H1 (cell line): Measurements from ENCODE around the gene RAET1L.

Experiments used
- CBX8 ChIP-seq: fragments of 300-800, 300-1000 bp; sonication (generic); IDR thresholded peaks from 2 replicates; pipeline ENCODE4 v1.7.1; 2016; ENCODE audit warnings: low read depth, low read length, borderline replicate concordance
- CTCF ChIP-seq, 3 experiments: IDR thresholded peaks; 1 replicate in 2 of 3; 2 replicates in 1 of 3; pipeline versions ENCODE4 v1.5.1 to v1.6.1; 2011; ENCODE audit warnings: low read length in 3 of 3, mild to moderate bottlenecking in 3 of 3, inconsistent platforms in 2 of 3, low read depth in 1 of 3, moderate library complexity in 1 of 3; ENCODE audit not compliant: insufficient read depth in 1 of 3; ENCODE audit errors: control extremely low read depth in 1 of 3
- EZH2 ChIP-seq: fragments of 200-600 bp; sonication (generic); IDR thresholded peaks from 2 replicates; pipeline ENCODE4 v1.7.1; 2012; ENCODE audit warnings: low read depth, mild to moderate bottlenecking, moderate library complexity, low read length, inconsistent platforms; ENCODE audit not compliant: severe bottlenecking
- GTF2F1 ChIP-seq: IDR thresholded peaks from 2 replicates; pipeline ENCODE4 v1.6.1; 2012; ENCODE audit warnings: low read depth, low read length, improper control_type of control experiment, borderline replicate concordance
- MAFK ChIP-seq: IDR thresholded peaks from 2 replicates; pipeline ENCODE4 v1.6.1; 2012; ENCODE audit warnings: low read depth, mild to moderate bottlenecking, improper control_type of control experiment, low read length
- POLR2A ChIP-seq, 2 experiments: IDR thresholded peaks; 1 replicate in 1 of 2; 2 replicates in 1 of 2; pipeline ENCODE4 v1.6.1; 2011; ENCODE audit warnings: low read depth in 2 of 2, low read length in 2 of 2, mild to moderate bottlenecking in 2 of 2; ENCODE audit errors: control extremely low read depth in 1 of 2
- RAD21 ChIP-seq, 2 experiments: IDR thresholded peaks in 1 of 2; conservative IDR thresholded peaks in 1 of 2; 2 replicates each; pipeline ENCODE4 v1.6.1; 2011; ENCODE audit warnings: low read depth in 2 of 2, low read length in 2 of 2, improper control_type of control experiment in 1 of 2, inconsistent platforms in 1 of 2, mild to moderate bottlenecking in 1 of 2, moderate library complexity in 1 of 2
- SP4 ChIP-seq: IDR thresholded peaks from 2 replicates; pipeline ENCODE4 v1.6.1; 2012; ENCODE audit warnings: low read length, inconsistent platforms
- SUZ12 ChIP-seq: fragments of 200-600 bp; sonication (generic); IDR thresholded peaks from 2 replicates; pipeline ENCODE4 v1.6.1; 2012; ENCODE audit warnings: mild to moderate bottlenecking, inconsistent platforms, low read length, moderate library complexity, mixed read lengths
- TAF1 ChIP-seq: IDR thresholded peaks from 2 replicates; pipeline ENCODE4 v1.6.1; 2011; ENCODE audit warnings: mild to moderate bottlenecking, low read depth, low read length

GRCh38 chr6:150037526-150038201 lies 12.3 kb upstream of the RAET1L start:
- TF ChIP-seq GTF2F1, result no peak
- TF ChIP-seq MAFK, result no peak
- TF ChIP-seq SP4, result no peak
- TF ChIP-seq POLR2A (IDR thresholded peaks at IDR 0.05; ENCODE audit: control extremely low read depth in 1 of 2, low read depth in 2 of 2, low read length in 2 of 2), result no peak
- no peak for TF ChIP-seq CTCF (IDR thresholded peaks at IDR 0.05; ENCODE audit: control extremely low read depth in 1 of 3, insufficient read depth in 1 of 3, low read depth in 1 of 3, low read length in 3 of 3)
- TF ChIP-seq EZH2, result peak; percentile 97
- TF ChIP-seq CBX8, result no peak
- no peak for TF ChIP-seq RAD21 (IDR thresholded peaks at IDR 0.05 in 1 of 2, conservative IDR thresholded peaks at IDR 0.05 in 1 of 2; ENCODE audit: low read depth in 2 of 2, low read length in 2 of 2)
- no peak for TF ChIP-seq TAF1
- peak; percentile 97 for TF ChIP-seq SUZ12
